GM20000 (cell line): ENCODE data around the gene CTXN3.

Experiments used
- DNase-seq: peaks from one replicate; pipeline ENCODE4 v3.0.0; 2012; ENCODE audit warnings: low spot score
- CTCF ChIP-seq: IDR thresholded peaks from 2 replicates; pipeline ENCODE4 v1.5.1; 2012; ENCODE audit warnings: mild to moderate bottlenecking, control low read depth; ENCODE audit errors: extremely low read depth, missing control alignments

The CTXN3 gene

GRCh38 chr5:127650649-127651048 lies 1.8 kb downstream of the CTXN3 start:
- DNase-seq = no peak

GRCh38 chr5:127652952-127653611 lies 4.2 kb downstream of the CTXN3 start:
- no peak for TF ChIP-seq CTCF
- DNase-seq = no peak

More at GRCh38 chr5:127650649-127651048, 1.8 kb downstream of the CTXN3 start:
- TF ChIP-seq CTCF = no peak

- no peak for DNase-seq
- no peak for TF ChIP-seq CTCF
Observed at GRCh38 chr5:127656825-127657224, 7.9 kb downstream of the CTXN3 start.

GRCh38 chr5:127660047-127660733 lies 11.3 kb downstream of the CTXN3 start:
- no peak for DNase-seq
- TF ChIP-seq CTCF = no peak

- no peak for TF ChIP-seq CTCF
- no peak for DNase-seq
Observed at GRCh38 chr5:127664093-127664492, 15.2 kb downstream of the CTXN3 start.

- no peak for TF ChIP-seq CTCF
- DNase-seq = no peak
Observed at GRCh38 chr5:127665641-127666040, 16.8 kb downstream of the CTXN3 start.

- DNase-seq = no peak
- no peak for TF ChIP-seq CTCF
Observed at GRCh38 chr5:127666043-127666716, 17.3 kb downstream of the CTXN3 start.
